ENCODE data around the gene TMPRSS12.

- TF ChIP-seq CTCF (IDR thresholded peaks at IDR 0.05) (no peak), POLR2A (IDR thresholded peaks at IDR 0.05) (no peak)
These were observed 13.8 kb upstream of the TMPRSS12 start for GRCh38 chr12:50828886-50829285.
